Measurements from ENCODE around the gene MGAT1. TPM values are rescaled to one million over a fixed set of nuclear protein-coding genes. Genes with fewer than 3 reads are reported as not detected.

MGAT1 gene
- total RNA-seq, 1 donor from 2014 or later, result 116 TPM

GRCh38 chr5:180785121-180785781, 17.4 kb downstream of the MGAT1 start:
- H3K79me2 ChIP-seq (ENCODE audit: insufficient read depth, low read length), result peaks cover 17% of the 10 kb centered on the region
- H3K4me2 ChIP-seq (ENCODE audit: low read length), result peak overlapping the region; percentile 80
- H3K4me1 ChIP-seq (ENCODE audit: insufficient read depth, low read length), result peaks cover 33% of the 10 kb centered on the region
- H4K20me1 ChIP-seq (ENCODE audit: insufficient read depth, low read length), result peaks cover 17% of the 10 kb centered on the region
- H3K9me3 Mint-ChIP-seq (ENCODE audit: unreplicated experiment), result peaks cover 2% of the 10 kb centered on the region
- no peaks in the 10 kb centered on the region for H3K27me3 ChIP-seq (ENCODE audit: insufficient read depth, low read length)
- peaks cover 2% of the 10 kb centered on the region for H3K27me3 Mint-ChIP-seq (ENCODE audit: low read depth, unreplicated experiment)
- no peaks in the 10 kb centered on the region for H3K9me3 ChIP-seq (ENCODE audit: insufficient read depth, low read depth, low read length)
- H3K4me3 ChIP-seq (ENCODE audit: insufficient read depth, low read depth, low read length), result no peak overlapping the region
- H2AFZ ChIP-seq (ENCODE audit: low read depth, low read length), result no peak overlapping the region
- H3K36me3 ChIP-seq (ENCODE audit: insufficient read depth, low read length), result peaks cover 7% of the 10 kb centered on the region
- peaks cover 10% of the 10 kb centered on the region for H3K36me3 Mint-ChIP-seq (ENCODE audit: low read depth, unreplicated experiment)
- H3K9ac ChIP-seq (ENCODE audit: low read length), result peak overlapping the region; percentile 78
- H3K4me3 Mint-ChIP-seq (ENCODE audit: unreplicated experiment), result peak overlapping the region; percentile 50
- no peak for TF ChIP-seq EZH2 (IDR thresholded peaks at IDR 0.05; ENCODE audit: insufficient read depth, low read length)
- H3K27ac Mint-ChIP-seq (ENCODE audit: unreplicated experiment), result peak overlapping the region; percentile 94
- H3K4me1 Mint-ChIP-seq (ENCODE audit: low read depth, unreplicated experiment), result peaks cover 40% of the 10 kb centered on the region
- H3K27ac ChIP-seq (ENCODE audit: low read depth, low read length), result peak overlapping the region; percentile 96
- FAIRE-seq, result peak; percentile 78
- DNase-seq (ENCODE audit: low read depth), result peak; percentile 74

- Mint-ChIP-seq H3K4me1 (ENCODE audit: low read depth, unreplicated experiment) (peaks cover 39% of the 10 kb centered on the region), H3K4me3 (ENCODE audit: unreplicated experiment) (no peak overlapping the region), H3K36me3 (ENCODE audit: low read depth, unreplicated experiment) (peaks cover 6% of the 10 kb centered on the region), H3K27me3 (ENCODE audit: low read depth, unreplicated experiment) (peaks cover 2% of the 10 kb centered on the region), H3K9me3 (ENCODE audit: unreplicated experiment) (peaks cover 2% of the 10 kb centered on the region), H3K27ac (ENCODE audit: unreplicated experiment) (peak overlapping the region; percentile 94)
- Histone ChIP-seq H3K27me3 (ENCODE audit: insufficient read depth, low read length) (no peaks in the 10 kb centered on the region), H3K36me3 (ENCODE audit: insufficient read depth, low read length) (peaks cover 1% of the 10 kb centered on the region), H2AFZ (ENCODE audit: low read depth, low read length) (no peak overlapping the region), H3K9ac (ENCODE audit: low read length) (no peak overlapping the region), H3K9me3 (ENCODE audit: insufficient read depth, low read depth, low read length) (no peaks in the 10 kb centered on the region), H3K4me3 (ENCODE audit: insufficient read depth, low read depth, low read length) (no peak overlapping the region), H3K27ac (ENCODE audit: low read depth, low read length) (peak overlapping the region; percentile 96), H3K4me2 (ENCODE audit: low read length) (peak overlapping the region; percentile 80), H4K20me1 (ENCODE audit: insufficient read depth, low read length) (peaks cover 10% of the 10 kb centered on the region), H3K4me1 (ENCODE audit: insufficient read depth, low read length) (peaks cover 33% of the 10 kb centered on the region), H3K79me2 (ENCODE audit: insufficient read depth, low read length) (peaks cover 10% of the 10 kb centered on the region)
- TF ChIP-seq EZH2 (IDR thresholded peaks at IDR 0.05; ENCODE audit: insufficient read depth, low read length), result no peak
- TF ChIP-seq, protein P1, sequence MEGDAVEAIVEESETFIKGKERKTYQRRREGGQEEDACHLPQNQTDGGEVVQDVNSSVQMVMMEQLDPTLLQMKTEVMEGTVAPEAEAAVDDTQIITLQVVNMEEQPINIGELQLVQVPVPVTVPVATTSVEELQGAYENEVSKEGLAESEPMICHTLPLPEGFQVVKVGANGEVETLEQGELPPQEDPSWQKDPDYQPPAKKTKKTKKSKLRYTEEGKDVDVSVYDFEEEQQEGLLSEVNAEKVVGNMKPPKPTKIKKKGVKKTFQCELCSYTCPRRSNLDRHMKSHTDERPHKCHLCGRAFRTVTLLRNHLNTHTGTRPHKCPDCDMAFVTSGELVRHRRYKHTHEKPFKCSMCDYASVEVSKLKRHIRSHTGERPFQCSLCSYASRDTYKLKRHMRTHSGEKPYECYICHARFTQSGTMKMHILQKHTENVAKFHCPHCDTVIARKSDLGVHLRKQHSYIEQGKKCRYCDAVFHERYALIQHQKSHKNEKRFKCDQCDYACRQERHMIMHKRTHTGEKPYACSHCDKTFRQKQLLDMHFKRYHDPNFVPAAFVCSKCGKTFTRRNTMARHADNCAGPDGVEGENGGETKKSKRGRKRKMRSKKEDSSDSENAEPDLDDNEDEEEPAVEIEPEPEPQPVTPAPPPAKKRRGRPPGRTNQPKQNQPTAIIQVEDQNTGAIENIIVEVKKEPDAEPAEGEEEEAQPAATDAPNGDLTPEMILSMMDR (IDR thresholded peaks at IDR 0.05; ENCODE audit: insufficient read depth, low read depth, low read length), result peak; percentile 70
- no peak for FAIRE-seq
- DNase-seq (ENCODE audit: low read depth), result peak; percentile 63
Measured at GRCh38 chr5:180784497-180785097, 18.0 kb downstream of the MGAT1 start.

DNA sequence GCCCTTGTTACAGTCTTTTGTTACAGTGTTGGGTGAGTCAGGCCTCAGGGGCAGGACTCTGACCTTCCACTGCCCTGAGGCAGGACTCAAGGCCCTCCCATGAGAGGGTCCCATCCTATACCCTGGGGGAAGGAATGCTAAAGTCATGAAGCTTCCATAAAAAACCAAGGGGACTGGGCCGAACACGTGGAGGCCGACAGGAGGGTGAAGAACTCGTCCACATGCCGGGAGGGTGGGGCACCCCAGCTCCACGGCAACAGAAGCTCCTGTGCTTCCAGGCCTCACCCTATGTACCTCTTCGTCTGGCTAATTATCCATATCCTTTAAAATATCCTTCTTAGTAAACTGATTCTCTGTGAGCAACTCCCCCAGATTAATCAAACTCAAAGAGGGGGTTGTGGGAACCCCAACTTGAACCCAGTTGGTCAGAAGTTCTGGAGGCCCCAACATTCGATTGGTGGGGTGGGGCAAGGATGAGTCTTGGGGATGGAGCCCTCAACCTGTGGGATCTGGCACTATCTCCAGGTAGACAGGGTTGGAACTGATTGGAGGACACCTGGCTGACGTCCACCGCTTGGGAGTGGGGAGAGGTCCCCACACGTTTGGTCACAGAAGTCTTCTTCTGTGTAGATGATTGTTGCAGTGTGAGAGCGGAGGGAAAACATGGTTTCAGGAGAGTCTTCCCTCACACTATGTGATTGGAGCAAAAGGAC, 19.1 kb downstream of the MGAT1 start:
- Mint-ChIP-seq H3K9me3 (ENCODE audit: unreplicated experiment) (peaks cover 2% of the 10 kb centered on the region), H3K27ac (ENCODE audit: unreplicated experiment) (no peak overlapping the region), H3K36me3 (ENCODE audit: low read depth, unreplicated experiment) (peaks cover 6% of the 10 kb centered on the region), H3K4me3 (ENCODE audit: unreplicated experiment) (no peak overlapping the region), H3K27me3 (ENCODE audit: low read depth, unreplicated experiment) (peaks cover 2% of the 10 kb centered on the region), H3K4me1 (ENCODE audit: low read depth, unreplicated experiment) (peaks cover 39% of the 10 kb centered on the region)
- Histone ChIP-seq H3K4me3 (ENCODE audit: insufficient read depth, low read depth, low read length) (no peak overlapping the region), H4K20me1 (ENCODE audit: insufficient read depth, low read length) (peaks cover 5% of the 10 kb centered on the region), H3K79me2 (ENCODE audit: insufficient read depth, low read length) (peaks cover 3% of the 10 kb centered on the region), H3K36me3 (ENCODE audit: insufficient read depth, low read length) (no peaks in the 10 kb centered on the region), H2AFZ (ENCODE audit: low read depth, low read length) (no peak overlapping the region), H3K9ac (ENCODE audit: low read length) (no peak overlapping the region), H3K4me1 (ENCODE audit: insufficient read depth, low read length) (peaks cover 33% of the 10 kb centered on the region), H3K4me2 (ENCODE audit: low read length) (no peak overlapping the region), H3K27me3 (ENCODE audit: insufficient read depth, low read length) (no peaks in the 10 kb centered on the region), H3K27ac (ENCODE audit: low read depth, low read length) (no peak overlapping the region), H3K9me3 (ENCODE audit: insufficient read depth, low read depth, low read length) (no peaks in the 10 kb centered on the region)
- no peak for DNase-seq (ENCODE audit: low read depth)
- TF ChIP-seq, protein P1 (IDR thresholded peaks at IDR 0.05; ENCODE audit: insufficient read depth, low read depth, low read length), result no peak
- TF ChIP-seq EZH2 (IDR thresholded peaks at IDR 0.05; ENCODE audit: insufficient read depth, low read length), result no peak
- FAIRE-seq, result no peak

Measured in astrocyte (in vitro differentiated cells and primary cell).